ENCODE results near the gene NBEA. TPM values are rescaled to one million over a fixed set of nuclear protein-coding genes. Genes with fewer than 3 reads are reported as not detected.

The NBEA gene
- total and polyA plus RNA-seq, 2 experiments from 2014 or later: 2.6 to 12.3 TPM

DNA sequence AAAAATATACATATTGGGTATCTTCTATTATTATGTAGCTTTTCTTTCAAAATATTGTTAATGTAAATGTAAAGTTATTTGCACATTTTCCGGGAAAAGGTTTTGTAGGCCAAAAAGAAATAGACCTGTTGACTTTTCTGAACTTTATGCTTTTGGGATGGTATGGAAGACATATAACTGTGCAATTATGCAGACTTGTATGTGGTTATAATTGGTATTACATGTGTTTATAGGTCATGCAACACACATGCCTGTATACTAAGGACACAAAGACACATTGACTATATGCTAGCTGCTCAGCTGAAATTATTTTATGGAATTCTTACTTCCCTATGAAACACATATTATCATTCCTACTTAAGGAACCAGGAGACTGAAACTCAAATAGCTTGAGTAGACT lies 2.3 kb upstream of the NBEA start:
- Histone ChIP-seq H3K79me2 (peaks cover 4% of the 10 kb centered on the region), H2AFZ (no peak overlapping the region), H3K9me2 (replicated peaks; ENCODE audit: insufficient read depth) (no peaks in the 10 kb centered on the region), H4K20me1 (ENCODE audit: insufficient read depth, poor library complexity, severe bottlenecking) (peaks cover 3% of the 10 kb centered on the region), H3K36me3 (replicated peaks; ENCODE audit: insufficient read depth, low read depth) (no peaks in the 10 kb centered on the region), H3K27ac (no peak overlapping the region), H3K9me3 (ENCODE audit: low read depth) (no peaks in the 10 kb centered on the region), H3K27me3 (peaks cover 4% of the 10 kb centered on the region), H3K4me2 (no peak overlapping the region), H3K4me1 (ENCODE audit: insufficient read depth) (no peaks in the 10 kb centered on the region), H3K4me3 (no peak overlapping the region)
- TF ChIP-seq EZH2 (IDR thresholded peaks at IDR 0.05; ENCODE audit: borderline replicate concordance): no peak
- no peak for TF ChIP-seq EZH2phosphoT487 (IDR thresholded peaks at IDR 0.05; ENCODE audit: low read depth, severe bottlenecking, unreplicated experiment)
- TF ChIP-seq, protein P1, sequence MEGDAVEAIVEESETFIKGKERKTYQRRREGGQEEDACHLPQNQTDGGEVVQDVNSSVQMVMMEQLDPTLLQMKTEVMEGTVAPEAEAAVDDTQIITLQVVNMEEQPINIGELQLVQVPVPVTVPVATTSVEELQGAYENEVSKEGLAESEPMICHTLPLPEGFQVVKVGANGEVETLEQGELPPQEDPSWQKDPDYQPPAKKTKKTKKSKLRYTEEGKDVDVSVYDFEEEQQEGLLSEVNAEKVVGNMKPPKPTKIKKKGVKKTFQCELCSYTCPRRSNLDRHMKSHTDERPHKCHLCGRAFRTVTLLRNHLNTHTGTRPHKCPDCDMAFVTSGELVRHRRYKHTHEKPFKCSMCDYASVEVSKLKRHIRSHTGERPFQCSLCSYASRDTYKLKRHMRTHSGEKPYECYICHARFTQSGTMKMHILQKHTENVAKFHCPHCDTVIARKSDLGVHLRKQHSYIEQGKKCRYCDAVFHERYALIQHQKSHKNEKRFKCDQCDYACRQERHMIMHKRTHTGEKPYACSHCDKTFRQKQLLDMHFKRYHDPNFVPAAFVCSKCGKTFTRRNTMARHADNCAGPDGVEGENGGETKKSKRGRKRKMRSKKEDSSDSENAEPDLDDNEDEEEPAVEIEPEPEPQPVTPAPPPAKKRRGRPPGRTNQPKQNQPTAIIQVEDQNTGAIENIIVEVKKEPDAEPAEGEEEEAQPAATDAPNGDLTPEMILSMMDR (IDR thresholded peaks at IDR 0.05; ENCODE audit: poor library complexity): no peak
- no peak for DNase-seq (ENCODE audit: low spot score)
- WGBS (ENCODE audit: low lambda C conversion rate, missing lambda C conversion rate): 92% methylated on average over 1 of the region's 1 CpG

DNA sequence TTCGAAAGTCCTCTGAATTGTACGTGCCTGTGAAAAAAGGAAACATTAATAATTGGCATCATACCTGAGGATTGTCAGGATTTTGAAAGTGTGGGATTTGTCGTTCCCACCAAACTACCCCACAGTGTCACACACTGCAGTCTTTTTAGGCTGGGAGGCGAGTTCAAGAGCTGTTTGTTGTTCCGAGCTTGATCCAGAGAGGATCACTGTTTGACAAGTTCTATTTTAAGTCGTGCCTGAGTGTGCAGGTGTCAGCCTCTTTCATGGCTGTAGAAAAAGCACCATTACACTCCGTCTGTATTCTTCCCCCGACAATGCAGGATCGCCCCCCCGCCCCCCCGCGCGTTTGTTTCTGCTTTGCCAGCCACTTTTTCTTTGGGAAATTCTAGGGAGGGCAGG lies 635 bp upstream of the NBEA start:
- H3K79me2 ChIP-seq: peaks cover 6% of the 10 kb centered on the region
- H3K36me3 ChIP-seq (replicated peaks; ENCODE audit: insufficient read depth, low read depth): no peaks in the 10 kb centered on the region
- peaks cover 3% of the 10 kb centered on the region for H4K20me1 ChIP-seq (ENCODE audit: insufficient read depth, poor library complexity, severe bottlenecking)
- peak overlapping the region; percentile 96 for H3K4me3 ChIP-seq
- H3K27ac ChIP-seq: no peak overlapping the region
- peaks cover 4% of the 10 kb centered on the region for H3K27me3 ChIP-seq
- 20% methylated on average over 13 of the region's 13 CpGs for WGBS (ENCODE audit: low lambda C conversion rate, missing lambda C conversion rate)
- H3K9me2 ChIP-seq (replicated peaks; ENCODE audit: insufficient read depth): no peaks in the 10 kb centered on the region
- H2AFZ ChIP-seq: peak overlapping the region; percentile 96
- DNase-seq (ENCODE audit: low spot score): no peak
- peak overlapping the region; percentile 92 for H3K4me2 ChIP-seq
- no peaks in the 10 kb centered on the region for H3K9me3 ChIP-seq (ENCODE audit: low read depth)
- no peaks in the 10 kb centered on the region for H3K4me1 ChIP-seq (ENCODE audit: insufficient read depth)
- no peak for TF ChIP-seq EZH2phosphoT487 (IDR thresholded peaks at IDR 0.05; ENCODE audit: low read depth, severe bottlenecking, unreplicated experiment)
- no peak for TF ChIP-seq EZH2 (IDR thresholded peaks at IDR 0.05; ENCODE audit: borderline replicate concordance)
- TF ChIP-seq, protein P1 (IDR thresholded peaks at IDR 0.05; ENCODE audit: poor library complexity): no peak

DNA sequence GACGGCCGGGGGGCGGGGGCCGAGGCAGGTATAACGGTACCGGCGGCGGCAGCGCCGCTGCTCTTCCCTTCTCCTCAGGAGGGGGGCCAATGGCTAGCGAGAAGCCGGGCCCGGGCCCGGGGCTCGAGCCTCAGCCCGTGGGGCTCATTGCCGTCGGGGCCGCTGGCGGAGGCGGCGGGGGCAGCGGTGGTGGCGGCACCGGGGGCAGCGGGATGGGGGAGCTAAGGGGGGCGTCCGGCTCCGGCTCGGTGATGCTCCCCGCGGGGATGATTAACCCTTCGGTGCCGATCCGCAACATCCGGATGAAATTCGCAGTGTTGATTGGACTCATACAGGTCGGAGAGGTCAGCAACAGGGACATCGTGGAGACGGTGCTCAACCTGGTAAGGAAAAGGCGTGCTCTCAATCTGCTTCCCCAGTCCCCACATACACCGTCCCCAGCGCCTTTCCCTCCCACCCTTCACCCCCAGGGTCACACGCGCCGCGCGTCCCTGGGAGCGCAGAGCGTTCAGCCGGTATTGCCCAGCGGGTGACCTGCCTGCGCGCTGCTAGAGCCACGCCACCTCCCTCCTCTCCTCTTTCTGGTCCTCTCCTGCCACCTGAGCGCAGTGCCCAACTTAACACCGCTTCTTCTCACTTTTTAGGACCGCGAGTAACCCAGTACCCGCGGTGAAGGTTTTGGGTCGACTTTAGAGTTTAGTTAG lies 814 bp downstream of the NBEA start:
- Histone ChIP-seq H3K4me3 (peak overlapping the region; percentile 96), H4K20me1 (ENCODE audit: insufficient read depth, poor library complexity, severe bottlenecking) (peaks cover 3% of the 10 kb centered on the region), H3K27ac (no peak overlapping the region), H2AFZ (peak overlapping the region; percentile 96), H3K9me2 (replicated peaks; ENCODE audit: insufficient read depth) (no peaks in the 10 kb centered on the region), H3K27me3 (peaks cover 4% of the 10 kb centered on the region), H3K4me2 (peak overlapping the region; percentile 92), H3K4me1 (ENCODE audit: insufficient read depth) (no peaks in the 10 kb centered on the region), H3K79me2 (peaks cover 20% of the 10 kb centered on the region), H3K36me3 (replicated peaks; ENCODE audit: insufficient read depth, low read depth) (no peaks in the 10 kb centered on the region), H3K9me3 (ENCODE audit: low read depth) (no peaks in the 10 kb centered on the region)
- peak; percentile 34 for DNase-seq (ENCODE audit: low spot score)
- TF ChIP-seq EZH2phosphoT487 (IDR thresholded peaks at IDR 0.05; ENCODE audit: low read depth, severe bottlenecking, unreplicated experiment) (no peak), EZH2 (IDR thresholded peaks at IDR 0.05; ENCODE audit: borderline replicate concordance) (no peak)
- TF ChIP-seq, protein P1 (IDR thresholded peaks at IDR 0.05; ENCODE audit: poor library complexity): no peak
- under 1% methylated on average over 37 of the region's 62 CpGs for WGBS (ENCODE audit: low lambda C conversion rate, missing lambda C conversion rate)

All from hepatocyte (in vitro differentiated cells).